ENCODE results near the gene RAI1.

The RAI1 gene

DNA sequence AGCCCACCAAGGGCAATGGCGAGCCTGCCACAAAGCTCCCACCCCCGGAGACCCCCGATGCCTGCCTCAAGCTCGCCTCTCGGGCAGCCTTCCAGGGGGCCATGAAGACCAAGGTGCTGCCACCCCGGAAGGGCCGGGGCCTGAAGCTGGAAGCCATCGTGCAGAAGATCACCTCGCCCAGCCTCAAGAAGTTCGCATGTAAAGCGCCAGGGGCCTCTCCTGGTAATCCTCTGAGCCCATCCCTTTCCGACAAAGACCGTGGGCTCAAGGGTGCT, 115.5 kb downstream of the RAI1 start:
- H3K27ac ChIP-seq = no peak overlapping the region
- no peaks in the 10 kb centered on the region for H3K9me3 ChIP-seq (ENCODE audit: low read depth, low read length)
- H3K36me3 ChIP-seq (ENCODE audit: insufficient read depth, low read length) = peaks cover 9% of the 10 kb centered on the region; the same call in 1 of the 2 replicates
- TF ChIP-seq POLR2AphosphoS5 (IDR thresholded peaks at IDR 0.05; ENCODE audit: borderline replicate concordance, low read depth, low read length) = no peak
- TF ChIP-seq FOXP2 (optimal IDR thresholded peaks at IDR 0.05; ENCODE audit: control extremely low read depth, extremely low read length, insufficient read depth) = no peak
- no peak for TF ChIP-seq EZH2 (IDR thresholded peaks at IDR 0.05)
- no peak for DNase-seq (ENCODE audit: low read depth, low spot score)
- H3K4me3 ChIP-seq = no peak overlapping the region
- H3K9ac ChIP-seq (ENCODE audit: insufficient read length) = no peak overlapping the region

DNA sequence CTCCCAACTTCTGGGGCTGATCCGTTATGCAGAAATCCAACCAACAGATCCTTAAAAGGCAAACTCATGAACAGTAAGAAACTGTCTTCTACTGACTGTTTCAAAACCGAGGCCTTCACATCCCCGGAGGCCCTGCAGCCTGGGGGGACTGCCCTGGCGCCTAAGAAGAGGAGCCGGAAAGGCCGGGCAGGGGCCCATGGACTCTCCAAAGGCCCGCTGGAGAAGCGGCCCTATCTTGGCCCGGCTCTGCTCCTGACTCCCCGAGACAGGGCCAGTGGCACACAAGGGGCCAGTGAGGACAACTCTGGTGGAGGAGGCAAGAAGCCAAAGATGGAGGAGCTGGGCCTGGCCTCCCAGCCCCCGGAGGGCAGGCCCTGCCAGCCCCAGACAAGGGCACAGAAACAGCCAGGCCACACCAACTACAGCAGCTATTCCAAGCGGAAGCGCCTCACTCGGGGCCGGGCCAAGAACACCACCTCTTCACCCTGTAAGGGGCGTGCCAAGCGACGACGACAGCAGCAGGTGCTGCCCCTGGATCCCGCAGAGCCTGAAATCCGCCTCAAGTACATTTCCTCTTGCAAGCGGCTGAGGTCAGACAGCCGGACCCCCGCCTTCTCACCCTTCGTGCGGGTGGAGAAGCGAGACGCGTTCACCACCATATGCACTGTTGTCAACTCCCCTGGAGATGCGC, 116.0 kb downstream of the RAI1 start:
- TF ChIP-seq EZH2 (IDR thresholded peaks at IDR 0.05) (no peak), POLR2AphosphoS5 (IDR thresholded peaks at IDR 0.05; ENCODE audit: borderline replicate concordance, low read depth, low read length) (no peak), FOXP2 (optimal IDR thresholded peaks at IDR 0.05; ENCODE audit: control extremely low read depth, extremely low read length, insufficient read depth) (no peak)
- Histone ChIP-seq H3K4me3 (no peak overlapping the region), H3K9ac (ENCODE audit: insufficient read length) (no peak overlapping the region), H3K27ac (no peak overlapping the region), H3K36me3 (ENCODE audit: insufficient read depth, low read length) (peaks cover 9% of the 10 kb centered on the region; the same call in 1 of the 2 replicates), H3K9me3 (ENCODE audit: low read depth, low read length) (no peaks in the 10 kb centered on the region)
- no peak for DNase-seq (ENCODE audit: low read depth, low spot score)

- H3K9me3 ChIP-seq (ENCODE audit: low read depth, low read length) = no peaks in the 10 kb centered on the region
- H3K9ac ChIP-seq (ENCODE audit: insufficient read length) = no peak overlapping the region
- H3K4me3 ChIP-seq = no peak overlapping the region
- peaks cover 9% of the 10 kb centered on the region; the same call in 1 of the 2 replicates for H3K36me3 ChIP-seq (ENCODE audit: insufficient read depth, low read length)
- no peak for DNase-seq (ENCODE audit: low read depth, low spot score)
- H3K27ac ChIP-seq = no peak overlapping the region
- no peak for TF ChIP-seq POLR2AphosphoS5 (IDR thresholded peaks at IDR 0.05; ENCODE audit: borderline replicate concordance, low read depth, low read length)
- TF ChIP-seq EZH2 (IDR thresholded peaks at IDR 0.05) = no peak
- TF ChIP-seq FOXP2 (optimal IDR thresholded peaks at IDR 0.05; ENCODE audit: control extremely low read depth, extremely low read length, insufficient read depth) = no peak
Measured at GRCh38 chr17:17798010-17798556, 116.8 kb downstream of the RAI1 start.

DNA sequence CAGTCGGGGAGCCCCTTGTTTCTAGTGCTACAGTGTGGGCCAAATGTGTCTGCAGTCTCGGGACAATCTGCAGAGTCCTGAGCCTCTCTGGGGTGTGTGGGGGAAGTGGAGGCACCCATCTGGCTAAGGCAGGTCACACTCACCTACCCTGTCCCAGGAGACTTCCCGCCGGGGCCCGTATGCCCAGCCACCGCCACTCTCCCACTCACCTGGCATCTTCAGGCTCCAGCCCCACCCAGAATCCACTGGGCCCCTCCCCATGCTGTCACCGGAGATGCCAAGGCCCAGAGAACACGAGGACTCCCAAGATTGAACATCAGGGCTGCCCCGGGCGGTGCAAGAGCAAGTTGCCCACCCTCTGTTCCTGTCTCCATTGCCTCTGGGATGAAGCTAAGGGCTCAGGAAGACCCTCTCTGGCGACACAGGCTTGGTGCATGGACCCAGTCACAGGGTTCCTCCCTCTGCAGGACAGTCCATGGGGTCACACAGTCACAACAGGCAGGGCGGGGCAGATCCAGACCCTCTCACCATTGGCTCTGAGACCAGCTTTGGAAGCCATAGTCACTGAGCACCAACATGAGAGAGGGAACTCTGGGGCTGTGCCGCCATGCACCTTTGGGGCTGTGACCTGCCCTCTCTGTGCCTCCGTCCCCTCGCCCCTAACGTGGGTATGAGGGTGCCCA, 117.5 kb downstream of the RAI1 start:
- no peak overlapping the region for H3K9ac ChIP-seq (ENCODE audit: insufficient read length)
- no peaks in the 10 kb centered on the region for H3K9me3 ChIP-seq (ENCODE audit: low read depth, low read length)
- no peak overlapping the region for H3K27ac ChIP-seq
- H3K36me3 ChIP-seq (ENCODE audit: insufficient read depth, low read length) = peaks cover 9% of the 10 kb centered on the region; the same call in 1 of the 2 replicates
- TF ChIP-seq FOXP2 (optimal IDR thresholded peaks at IDR 0.05; ENCODE audit: control extremely low read depth, extremely low read length, insufficient read depth) (no peak), POLR2AphosphoS5 (IDR thresholded peaks at IDR 0.05; ENCODE audit: borderline replicate concordance, low read depth, low read length) (no peak), EZH2 (IDR thresholded peaks at IDR 0.05) (no peak)
- no peak overlapping the region for H3K4me3 ChIP-seq
- no peak for DNase-seq (ENCODE audit: low read depth, low spot score)

DNA sequence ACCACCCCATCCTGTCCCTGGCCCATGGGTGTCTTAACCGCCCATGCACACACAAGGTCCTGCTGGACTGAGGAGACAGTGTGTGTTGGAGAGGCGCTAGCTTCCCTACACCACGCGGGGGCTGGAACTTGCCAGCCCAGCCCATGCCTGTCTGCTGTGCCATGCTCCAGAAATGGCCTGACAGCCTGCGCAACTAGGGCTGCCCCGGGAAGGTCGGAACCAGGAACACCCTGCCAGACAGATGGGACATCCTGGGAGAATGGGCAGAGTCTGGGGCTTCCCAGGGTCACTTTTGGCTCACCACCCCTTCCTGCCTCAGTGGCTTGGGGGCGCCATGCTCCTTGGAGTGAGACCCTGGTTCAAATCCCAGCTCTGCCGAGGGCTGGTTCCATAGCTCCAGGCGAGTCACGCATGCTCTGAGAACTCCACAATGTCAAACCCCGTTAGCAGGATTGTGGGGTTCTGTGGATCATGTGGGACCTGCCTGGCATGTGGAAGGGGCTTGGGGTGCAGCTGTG, 119.3 kb downstream of the RAI1 start:
- no peak for DNase-seq (ENCODE audit: low read depth, low spot score)
- H3K9me3 ChIP-seq (ENCODE audit: low read depth, low read length) = no peaks in the 10 kb centered on the region
- H3K9ac ChIP-seq (ENCODE audit: insufficient read length) = no peak overlapping the region
- no peak overlapping the region for H3K27ac ChIP-seq
- TF ChIP-seq EZH2 (IDR thresholded peaks at IDR 0.05) (no peak), POLR2AphosphoS5 (IDR thresholded peaks at IDR 0.05; ENCODE audit: borderline replicate concordance, low read depth, low read length) (no peak), FOXP2 (optimal IDR thresholded peaks at IDR 0.05; ENCODE audit: control extremely low read depth, extremely low read length, insufficient read depth) (no peak)
- peaks cover 6% of the 10 kb centered on the region; the same call in 1 of the 2 replicates for H3K36me3 ChIP-seq (ENCODE audit: insufficient read depth, low read length)
- H3K4me3 ChIP-seq = no peak overlapping the region

- no peak for DNase-seq (ENCODE audit: low read depth, low spot score)
- H3K4me3 ChIP-seq = no peak overlapping the region
- H3K27ac ChIP-seq = no peak overlapping the region
- peaks cover 6% of the 10 kb centered on the region; the same call in 1 of the 2 replicates for H3K36me3 ChIP-seq (ENCODE audit: insufficient read depth, low read length)
- TF ChIP-seq FOXP2 (optimal IDR thresholded peaks at IDR 0.05; ENCODE audit: control extremely low read depth, extremely low read length, insufficient read depth) (no peak), EZH2 (IDR thresholded peaks at IDR 0.05) (no peak), POLR2AphosphoS5 (IDR thresholded peaks at IDR 0.05; ENCODE audit: borderline replicate concordance, low read depth, low read length) (no peak)
- H3K9me3 ChIP-seq (ENCODE audit: low read depth, low read length) = no peaks in the 10 kb centered on the region
- no peak overlapping the region for H3K9ac ChIP-seq (ENCODE audit: insufficient read length)
Measured at GRCh38 chr17:17801800-17802481, 120.7 kb downstream of the RAI1 start.

DNA sequence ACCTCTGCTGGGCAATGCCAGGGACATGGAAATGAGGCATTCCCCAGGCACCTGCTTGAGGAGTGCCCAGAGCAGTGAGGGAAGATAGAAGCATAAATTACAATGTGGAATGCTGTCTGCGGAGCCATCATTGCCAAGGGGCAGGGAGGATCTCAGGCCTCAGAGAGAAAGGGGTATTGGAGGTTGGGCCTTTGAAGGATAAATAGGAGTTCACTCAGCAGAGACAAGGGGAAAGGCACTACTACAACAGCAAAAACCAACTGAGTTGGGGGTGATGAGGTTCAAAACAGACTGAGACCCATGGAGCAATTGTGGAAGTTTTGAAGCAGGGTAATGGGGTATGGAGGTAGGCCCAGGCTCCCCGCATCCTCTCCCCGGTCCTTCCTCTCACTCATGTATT, 122.7 kb downstream of the RAI1 start:
- Histone ChIP-seq H3K27ac (no peak overlapping the region), H3K4me3 (no peak overlapping the region), H3K9me3 (ENCODE audit: low read depth, low read length) (no peaks in the 10 kb centered on the region), H3K9ac (ENCODE audit: insufficient read length) (no peak overlapping the region), H3K36me3 (ENCODE audit: insufficient read depth, low read length) (peaks cover 6% of the 10 kb centered on the region; the same call in 1 of the 2 replicates)
- TF ChIP-seq FOXP2 (optimal IDR thresholded peaks at IDR 0.05; ENCODE audit: control extremely low read depth, extremely low read length, insufficient read depth) = no peak
- no peak for TF ChIP-seq EZH2 (IDR thresholded peaks at IDR 0.05)
- TF ChIP-seq POLR2AphosphoS5 (IDR thresholded peaks at IDR 0.05; ENCODE audit: borderline replicate concordance, low read depth, low read length) = no peak
- no peak for DNase-seq (ENCODE audit: low read depth, low spot score)

DNA sequence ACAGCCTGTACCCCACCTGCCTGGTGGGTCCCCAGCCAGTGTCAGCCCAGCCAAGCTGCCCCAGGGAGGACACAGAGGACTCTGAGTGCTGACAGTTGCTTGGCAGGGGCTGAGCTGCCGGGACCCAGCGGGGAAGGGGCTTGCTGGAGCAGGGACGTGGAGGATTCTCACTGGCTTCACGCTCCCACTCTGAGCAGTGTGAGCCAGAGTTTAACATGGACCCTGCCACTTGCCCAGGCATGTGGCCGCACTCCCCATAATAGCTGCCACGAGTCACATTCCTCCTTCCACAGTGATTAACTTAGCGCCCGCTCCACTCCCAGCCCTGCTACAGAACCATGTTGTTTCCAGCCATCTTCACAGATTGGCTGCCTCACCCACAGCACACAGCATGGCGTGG, 124.3 kb downstream of the RAI1 start:
- no peaks in the 10 kb centered on the region for H3K9me3 ChIP-seq (ENCODE audit: low read depth, low read length)
- DNase-seq (ENCODE audit: low read depth, low spot score) = no peak
- no peak for TF ChIP-seq EZH2 (IDR thresholded peaks at IDR 0.05)
- TF ChIP-seq POLR2AphosphoS5 (IDR thresholded peaks at IDR 0.05; ENCODE audit: borderline replicate concordance, low read depth, low read length) = no peak
- TF ChIP-seq FOXP2 (optimal IDR thresholded peaks at IDR 0.05; ENCODE audit: control extremely low read depth, extremely low read length, insufficient read depth) = no peak
- no peak overlapping the region for H3K4me3 ChIP-seq
- peaks cover 8% of the 10 kb centered on the region; the same call in 1 of the 2 replicates for H3K36me3 ChIP-seq (ENCODE audit: insufficient read depth, low read length)
- H3K9ac ChIP-seq (ENCODE audit: insufficient read length) = no peak overlapping the region
- no peak overlapping the region for H3K27ac ChIP-seq
